K562 (cell line): ENCODE results near the gene SLC25A21. TPM values are rescaled to one million over a fixed set of nuclear protein-coding genes. Genes with fewer than 3 reads are reported as not detected.

Experiments
- ATAC-seq: fragments of 200-7000 bp; cut with Tn5 transposase; 3 replicates; pipeline ENCODE4 v1.9.1; 2020; ENCODE audit warnings: moderate library complexity
- BruUV-seq: library from RNA; stranded (reverse); fragments of 400-500 nt; replicated peaks from 2 replicates; lab custom pipeline; 2021; lab: Mats Ljungman, UMichigan
- CTCF ChIA-PET: fragments of 300-600 bp; formaldehyde crosslinking; extraction: SDS; loops from one replicate; lab custom pipeline; 2021; ENCODE audit warnings: low intra/inter-chr PET ratio; lab: Yijun Ruan, JAX
- POLR2A ChIA-PET: fragments of 300-600, 350-650 bp; sonication (Branson Sonifier 250); formaldehyde crosslinking; extraction: SDS; loops from one replicate; lab custom pipeline; 2021; ENCODE audit warnings: antibody characterized with exemption, inconsistent platforms; lab: Yijun Ruan, JAX
- DNase-seq, 4 experiments: peaks; one replicate each; pipeline versions ENCODE4 v3.0.0 to v3.0.0-alpha.2; 2011 to 2018; ENCODE audit warnings: low spot score in 3 of 4, mixed read lengths in 3 of 4; ENCODE audit errors: extremely low read depth in 1 of 4
- FAIRE-seq: peaks from 2 replicates; lab custom pipeline; 2011; peaks lifted over from hg19 to GRCh38; lab: Jason Lieb, UNC
- H2AFZ ChIP-seq: 2 replicates; pipeline ENCODE4 v1.6.0; 2011; ENCODE audit warnings: low read depth, low read length, control low read depth, inconsistent platforms
- H3K27ac ChIP-seq: fragments of 200-600 bp; 3 replicates; pipeline ENCODE4 v1.8.0; 2011; ENCODE audit warnings: low read depth, mild to moderate bottlenecking, control low read depth, inconsistent platforms, low read length, moderate library complexity, mixed read lengths; ENCODE audit errors: extremely low read depth
- H3K27me3 ChIP-seq, 2 experiments: fragments of 300-600 bp in 1 of 2; 2 replicates in 1 of 2; 3 replicates in 1 of 2; pipeline versions ENCODE4 v1.6.0 to v1.8.0; 2011; ENCODE audit warnings: inconsistent platforms in 2 of 2, low read length in 2 of 2, mild to moderate bottlenecking in 1 of 2, mixed read lengths in 1 of 2, moderate library complexity in 1 of 2; ENCODE audit not compliant: control insufficient read depth in 2 of 2, insufficient read depth in 2 of 2
- H3K36me3 ChIP-seq: fragments of 300-600 bp; 3 replicates; pipeline ENCODE4 v1.8.0; 2011; ENCODE audit warnings: mild to moderate bottlenecking, low read length, inconsistent platforms; ENCODE audit not compliant: control insufficient read depth, insufficient read depth
- H3K4me1 ChIP-seq, 2 experiments: fragments of 200-600 bp in 1 of 2; replicated peaks in 1 of 2; 2 replicates in 1 of 2; 3 replicates in 1 of 2; pipeline versions ENCODE4 v1.5.1 to v1.8.0; 2011; ENCODE audit warnings: inconsistent platforms in 2 of 2, low read length in 2 of 2, mild to moderate bottlenecking in 1 of 2, mixed read lengths in 1 of 2, moderate library complexity in 1 of 2; ENCODE audit not compliant: control insufficient read depth in 2 of 2, insufficient read depth in 2 of 2
- H3K4me2 ChIP-seq: 2 replicates; pipeline ENCODE4 v1.6.1; 2011; ENCODE audit warnings: low read length, control low read depth, inconsistent platforms, mixed read lengths; ENCODE audit not compliant: insufficient read depth
- H3K4me3 ChIP-seq: fragments of 200-600 bp; sonication (generic), shearing (Covaris generic); 2 replicates; pipeline ENCODE4 v1.5.1; 2016; ENCODE audit warnings: control low read depth, inconsistent platforms
- H3K79me2 ChIP-seq: fragments of 200-600 bp; 3 replicates; pipeline ENCODE4 v1.8.0; 2011; ENCODE audit warnings: low read length, inconsistent platforms; ENCODE audit not compliant: control insufficient read depth, insufficient read depth
- H3K9ac ChIP-seq, 2 experiments: 2 replicates each; pipeline versions ENCODE4 v1.6.0 to v1.6.1; 2011; ENCODE audit warnings: low read depth in 2 of 2, low read length in 2 of 2, control low read depth in 1 of 2, inconsistent platforms in 1 of 2, mild to moderate bottlenecking in 1 of 2, mixed read lengths in 1 of 2; ENCODE audit not compliant: insufficient read depth in 1 of 2
- H3K9me1 ChIP-seq: one replicate; pipeline ENCODE4 v1.6.0; 2011; ENCODE audit warnings: inconsistent platforms, mild to moderate bottlenecking, low read length, moderate library complexity; ENCODE audit not compliant: control insufficient read depth, insufficient read depth
- H3K9me3 ChIP-seq: replicated peaks from 2 replicates; pipeline ENCODE4 v1.5.1; 2011; ENCODE audit warnings: low read depth, low read length, inconsistent platforms; ENCODE audit not compliant: control insufficient read depth, insufficient read depth
- H4K20me1 ChIP-seq: replicated peaks from 2 replicates; pipeline ENCODE4 v1.6.1; 2011; ENCODE audit warnings: low read length, inconsistent platforms, mixed read lengths; ENCODE audit not compliant: control insufficient read depth, insufficient read depth
- CBX2 ChIP-seq: fragments of 200-600 bp; sonication (generic); IDR thresholded peaks from one replicate; pipeline ENCODE4 v1.6.1; 2012; ENCODE audit warnings: mild to moderate bottlenecking, low read length, inconsistent platforms; ENCODE audit not compliant: insufficient read depth, poor library complexity, severe bottlenecking
- E2F3 ChIP-seq: fragments of 250-450 bp; sonication (Bioruptor Pico); IDR thresholded peaks from 2 replicates; pipeline ENCODE4 v1.4.0; 2020; ENCODE audit warnings: mild to moderate bottlenecking
- EWSR1 ChIP-seq: fragments of 450-650 bp; IDR thresholded peaks from 2 replicates; pipeline ENCODE4 v1.6.1; 2018; ENCODE audit warnings: borderline replicate concordance, mild to moderate bottlenecking, low read depth, moderate library complexity; ENCODE audit not compliant: partially characterized antibody
- FIP1L1 ChIP-seq: fragments of 200-400 bp; formaldehyde crosslinking; IDR thresholded peaks from 2 replicates; pipeline ENCODE4 v1.6.1; 2018; ENCODE audit warnings: mild to moderate bottlenecking, low read depth, low read length; ENCODE audit not compliant: poor library complexity, severe bottlenecking
- FOSL1 ChIP-seq: fragments of 200-800 bp; sonication (Bioruptor generic); conservative IDR thresholded peaks from 2 replicates; pipeline ENCODE4 v1.6.1; 2016; ENCODE audit warnings: missing genetic modification characterization, missing compliant biosample characterization
- HDAC1 ChIP-seq, 2 experiments: fragments of 450-650 bp; IDR thresholded peaks; 2 replicates each; pipeline ENCODE4 v1.6.1; 2016 to 2017; ENCODE audit warnings: inconsistent platforms in 1 of 2, mild to moderate bottlenecking in 1 of 2, moderate library complexity in 1 of 2
- JUND ChIP-seq, 2 experiments: IDR thresholded peaks; 2 replicates in 1 of 2; 3 replicates in 1 of 2; pipeline ENCODE4 v1.6.1; 2011; ENCODE audit warnings: borderline replicate concordance in 2 of 2, low read depth in 2 of 2, low read length in 2 of 2, improper control_type of control experiment in 1 of 2, missing biosample characterization in 1 of 2, missing genetic modification characterization in 1 of 2, missing genetic modification reagents in 1 of 2
- POLR2H ChIP-seq: IDR thresholded peaks from 2 replicates; pipeline ENCODE4 v1.6.1; 2016; ENCODE audit warnings: missing genetic modification characterization, low read depth, mild to moderate bottlenecking, control low read depth, missing compliant biosample characterization, moderate library complexity
- RBFOX2 ChIP-seq: fragments of 200-400 bp; formaldehyde crosslinking; IDR thresholded peaks from 2 replicates; pipeline ENCODE4 v1.6.1; 2017; ENCODE audit warnings: low read depth, mild to moderate bottlenecking, low read length, moderate library complexity
- THAP7 ChIP-seq: fragments of 250-450 bp; sonication (Bioruptor Pico); IDR thresholded peaks from 2 replicates; pipeline ENCODE4 v1.5.0; 2021
- UBTF ChIP-seq, 2 experiments: IDR thresholded peaks; 2 replicates each; pipeline ENCODE4 v1.6.1; 2012; ENCODE audit warnings: improper control_type of control experiment in 2 of 2, low read depth in 2 of 2, low read length in 2 of 2, borderline replicate concordance in 1 of 2
- ZBTB9 ChIP-seq: fragments of 450-650 bp; formaldehyde crosslinking; IDR thresholded peaks from 2 replicates; pipeline ENCODE4 v1.4.0; 2020; ENCODE audit warnings: mild to moderate bottlenecking, moderate library complexity
- ZNF165 ChIP-seq: fragments of 250-450 bp; sonication (Bioruptor Pico); IDR thresholded peaks from 2 replicates; pipeline ENCODE4 v1.4.0; 2020; ENCODE audit warnings: borderline replicate concordance
- ZNF277 ChIP-seq: fragments of 250-450 bp; sonication (Bioruptor Pico); IDR thresholded peaks from 2 replicates; pipeline ENCODE4 v1.8.0; 2022; ENCODE audit warnings: inconsistent platforms, mild to moderate bottlenecking, moderate library complexity, borderline replicate concordance
- ZNF316 ChIP-seq: fragments of 450-650 bp; IDR thresholded peaks from 2 replicates; pipeline ENCODE4 v1.6.1; 2016
- ZNF347 ChIP-seq: fragments of 450-650 bp; formaldehyde crosslinking; IDR thresholded peaks from 2 replicates; pipeline ENCODE4 v1.4.0; 2020; ENCODE audit warnings: low read depth, mild to moderate bottlenecking, moderate library complexity
- WGBS: fragments of 100-300 bp; shearing (Covaris generic); methylation state at CpG from one replicate; pipeline ENCODE4 v1.1.6; 2016; ENCODE audit warnings: low coverage, mixed read lengths; ENCODE audit not compliant: insufficient coverage; ENCODE audit errors: missing lambda C conversion rate; 5-methylcytosine and 5-hydroxymethylcytosine counted together
- in situ Hi-C: fragments of 300-500 bp; cut with MboI; formaldehyde crosslinking; loops from 4 replicates; pipeline ENCODE4 v1.15.0; 2018; ENCODE audit warnings: inconsistent platforms, mixed read lengths
- intact Hi-C: fragments of 100-400 bp; cut with micrococcal nuclease; formaldehyde crosslinking; loops from 2 replicates; pipeline ENCODE4 v1.14.2; 2022
- polyA plus RNA-seq, 8 experiments: library from polyadenylated mRNA; depleted of rRNA in 4 of 8; stranded (reverse) in 5 of 8; unstranded in 3 of 8; fragments of >200 nt; fragmentation: Nextera tagmentation in 2 of 8; fragmentation: Illumina TruSeq in 1 of 8; extraction: Ambion mirVana in 2 of 8; extraction: Trizol in 1 of 8; gene quantifications; 2 replicates each; pipeline versions ENCODE4 v1.2.1 to v1.2.3, GENCODE V29; 2011 to 2014; ENCODE audit warnings: inconsistent platforms in 1 of 8, missing spikeins in 1 of 8
- total RNA-seq, 7 experiments: library from RNA; depleted of rRNA in 6 of 7; stranded (reverse); fragments of >200 nt in 6 of 7; fragmentation: Illumina TruSeq in 2 of 7; extraction: Trizol in 2 of 7; gene quantifications; 2 replicates each; pipeline versions ENCODE4 v1.2.1 to v1.2.3, GENCODE V29; 2011 to 2021; ENCODE audit warnings: low replicate concordance in 1 of 7

SLC25A21 gene
- total and polyA plus RNA-seq, 9 of the 15 experiments (the other 6 are each of a cell fraction or from before 2014, with no cell fraction given), result 15.2 to 46.7 (median 28.7) TPM

- H3K4me1 ChIP-seq, result peaks cover 0 to 10% of the 10 kb centered on the region in 2 experiments; a peak in 2 of 5 replicates
- in situ Hi-C loops (no loop called here), intact Hi-C loops (no loop called here)
- no peak overlapping the region for H3K4me3 ChIP-seq
- H2AFZ ChIP-seq, result no peak overlapping the region
- no peaks in the 10 kb centered on the region for H3K9me1 ChIP-seq
- 85% methylated on average over 2 of the region's 2 CpGs for WGBS
- H3K27ac ChIP-seq, result no peak overlapping the region
- H4K20me1 ChIP-seq, result no peaks in the 10 kb centered on the region
- H3K79me2 ChIP-seq, result no peaks in the 10 kb centered on the region
- H3K9ac ChIP-seq, result no peak overlapping the region
- FAIRE-seq (no peak), ATAC-seq (no peak), DNase-seq (no peak)
- ChIA-PET CTCF (no interaction called here), POLR2A (no interaction called here)
- BruUV-seq, result no TSS peak
- H3K4me2 ChIP-seq, result no peak overlapping the region
- H3K27me3 ChIP-seq, result no peaks in the 10 kb centered on the region
- H3K9me3 ChIP-seq, result no peaks in the 10 kb centered on the region
- H3K36me3 ChIP-seq, result no peaks in the 10 kb centered on the region
- no peak for TF ChIP-seq FIP1L1
- no peak for TF ChIP-seq CBX2
- no peak for TF ChIP-seq ZNF277 (CRISPR knock-in tag)
- TF ChIP-seq RBFOX2, result no peak
- TF ChIP-seq EWSR1, result no peak
- TF ChIP-seq POLR2H (tag), result no peak
- TF ChIP-seq ZBTB9 (CRISPR knock-in tag), result no peak
- TF ChIP-seq JUND (IDR thresholded peaks at IDR 0.05; ENCODE audit: borderline replicate concordance, low read depth, low read length), result no peak
- TF ChIP-seq JUND (tag; IDR thresholded peaks at IDR 0.05; ENCODE audit: borderline replicate concordance, low read depth, low read length), result no peak
- TF ChIP-seq FOSL1 (tag), result no peak
- no peak for TF ChIP-seq ZNF347 (CRISPR knock-in tag)
- TF ChIP-seq UBTF (IDR thresholded peaks at IDR 0.05; ENCODE audit: borderline replicate concordance in 1 of 2, low read depth in 2 of 2, low read length in 2 of 2), result no peak
- no peak for TF ChIP-seq HDAC1 (IDR thresholded peaks at IDR 0.05)
- no peak for TF ChIP-seq ZNF316
- no peak for TF ChIP-seq THAP7
- no peak for TF ChIP-seq E2F3 (CRISPR knock-in tag)
- no peak for TF ChIP-seq ZNF165
Measured at GRCh38 chr14:36884049-36884448, 288.4 kb downstream of the SLC25A21 start.
